Fibroblast of the aortic adventitia (primary cell): Measurements from ENCODE around the gene RPS2. TPM values are rescaled to one million over a fixed set of nuclear protein-coding genes. Genes with fewer than 3 reads are reported as not detected.
A peak's percentile ranks its signal among the peaks of the same experiment; 100 is the strongest.
"Not testable (repeated sequence)": the region's sequence is repeated elsewhere in the genome, so short reads cannot be mapped to it uniquely, and the experiment has no call there.

ENCODE experiments used
- DNase-seq: peaks from one replicate; pipeline ENCODE4 v3.0.0-alpha.2; 2010; ENCODE audit warnings: low read depth
- H3K4me3 ChIP-seq: 2 replicates; pipeline ENCODE4 v1.5.1; 2011; ENCODE audit warnings: low read depth, mild to moderate bottlenecking, control low read depth, low read length, moderate library complexity
- CTCF ChIP-seq: IDR thresholded peaks from 2 replicates; pipeline ENCODE4 v1.5.1; 2011; ENCODE audit warnings: mild to moderate bottlenecking, low read length, control low read depth, inconsistent platforms; ENCODE audit not compliant: insufficient read depth
- total RNA-seq: library from RNA; depleted of rRNA; stranded (reverse); fragments of >200 nt; gene quantifications from 2 replicates; pipeline ENCODE4 v1.2.3, GENCODE V29; 2012; ENCODE audit warnings: low replicate concordance

The RPS2 gene
- total RNA-seq, 1 donor = 1,645 TPM

GRCh38 chr16:1929105-1929504 is 35.5 kb downstream of the RPS2 start:
- no peak for TF ChIP-seq CTCF
- DNase-seq = peak; percentile 12
- H3K4me3 ChIP-seq = peak overlapping the region; percentile 66

GRCh38 chr16:1926271-1926670 is 38.4 kb downstream of the RPS2 start:
- DNase-seq = no peak
- TF ChIP-seq CTCF = no peak
- H3K4me3 ChIP-seq = no peak overlapping the region

DNA sequence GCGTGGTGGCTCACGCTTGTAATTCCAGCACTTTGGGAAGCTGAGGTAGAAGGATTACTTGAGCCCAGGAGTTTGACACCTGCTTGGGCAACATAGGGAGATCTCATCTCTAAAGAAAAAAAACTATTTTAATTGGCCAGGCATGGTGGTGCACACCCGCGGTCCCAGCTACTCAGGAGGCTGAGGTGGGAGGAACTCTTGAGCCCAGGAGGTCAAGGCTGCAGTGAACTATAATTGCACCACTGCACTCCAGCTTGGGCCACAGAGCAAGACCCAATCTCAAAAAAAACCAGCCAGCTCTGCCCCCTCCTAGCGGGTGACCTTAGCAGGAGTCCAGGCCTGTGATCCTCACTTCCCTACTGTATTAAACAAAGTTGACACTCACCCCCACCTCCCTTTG is 40.5 kb downstream of the RPS2 start:
- no peak for TF ChIP-seq CTCF
- no peak overlapping the region for H3K4me3 ChIP-seq
- no peak for DNase-seq

DNA sequence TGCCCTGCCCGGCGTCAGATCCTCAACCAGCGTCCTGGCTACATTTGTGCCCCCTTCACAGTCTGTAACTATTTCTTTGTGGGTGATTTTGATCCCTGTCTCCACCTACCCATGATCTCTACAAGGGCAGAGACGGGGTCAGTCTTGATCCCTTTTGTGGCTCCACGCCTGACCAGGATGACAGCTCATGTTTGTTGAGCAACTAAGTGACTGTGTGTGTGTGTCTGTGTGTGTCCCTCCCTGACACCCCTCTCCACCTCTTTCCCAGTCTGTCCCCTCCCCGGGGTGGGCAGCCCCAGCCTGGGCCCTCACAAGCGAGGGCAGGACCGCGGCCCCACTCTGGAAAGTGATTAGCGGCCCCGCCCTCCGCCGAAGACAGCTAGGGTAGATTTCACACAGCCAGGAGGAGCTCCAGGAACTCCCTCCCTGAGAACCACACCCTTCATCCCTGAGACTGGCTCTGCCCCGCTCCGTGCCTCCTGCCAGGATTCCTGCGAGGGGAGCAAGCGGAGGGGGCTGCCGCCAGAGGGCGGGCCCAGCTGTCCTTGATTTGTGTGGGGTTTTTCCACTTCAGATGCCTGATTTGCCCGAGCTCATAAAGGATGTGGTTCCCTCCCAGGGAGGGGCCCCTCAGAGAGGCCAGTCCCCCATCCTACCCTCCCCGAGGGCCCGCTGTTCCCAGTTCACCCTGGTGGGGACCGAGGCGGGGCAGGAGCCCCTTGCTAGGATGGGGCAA is 41.2 kb downstream of the RPS2 start:
- TF ChIP-seq CTCF = peak; percentile 21
- no peak overlapping the region for H3K4me3 ChIP-seq
- peak; percentile 46 for DNase-seq

- no peak for DNase-seq
- TF ChIP-seq CTCF = no peak
- H3K4me3 ChIP-seq = no peak overlapping the region
These were observed 42.3 kb downstream of the RPS2 start for GRCh38 chr16:1922357-1922756.

GRCh38 chr16:1920727-1921171 is 43.9 kb downstream of the RPS2 start:
- TF ChIP-seq CTCF = no peak
- H3K4me3 ChIP-seq = no peak overlapping the region
- DNase-seq = no peak

DNA sequence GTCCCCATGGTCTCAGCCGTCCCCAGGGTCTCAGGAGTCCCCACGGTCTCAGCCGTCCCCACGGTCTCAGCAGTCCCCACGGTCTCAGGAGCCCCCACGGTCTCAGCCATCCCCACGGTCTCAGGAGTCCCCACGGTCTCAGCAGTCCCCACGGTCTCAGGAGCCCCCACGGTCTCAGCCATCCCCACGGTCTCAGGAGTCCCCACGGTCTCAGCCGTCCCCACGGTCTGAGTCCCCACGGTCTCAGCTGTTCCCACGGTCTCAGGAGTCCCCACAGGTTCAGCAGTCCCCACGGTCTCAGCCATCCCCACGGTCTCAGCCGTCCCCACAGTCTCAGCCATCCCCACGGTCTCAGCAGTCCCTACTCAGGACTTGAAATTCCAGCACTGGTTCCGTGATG is 44.5 kb downstream of the RPS2 start:
- H3K4me3 ChIP-seq, DNase-seq: not testable (repeated sequence)
